Muscle layer of colon (tissue), 2 donors: ENCODE results near the gene ALAS2.

ENCODE experiments used
- H3K27ac ChIP-seq: one replicate; pipeline ENCODE4 v1.7.0; 2013; ENCODE audit warnings: low read depth, mild to moderate bottlenecking, low read length, moderate library complexity
- H3K27me3 ChIP-seq, 2 donors: one replicate each; pipeline ENCODE4 v1.7.0; 2013; ENCODE audit warnings: low read length in 2 of 2, mild to moderate bottlenecking in 2 of 2; ENCODE audit not compliant: insufficient read depth in 2 of 2, control insufficient read depth in 1 of 2
- H3K36me3 ChIP-seq: one replicate; pipeline ENCODE4 v1.7.0; 2013; ENCODE audit warnings: mild to moderate bottlenecking, low read length; ENCODE audit not compliant: insufficient read depth
- H3K4me1 ChIP-seq: one replicate; pipeline ENCODE4 v1.7.0; 2013; ENCODE audit warnings: mild to moderate bottlenecking, low read length; ENCODE audit not compliant: insufficient read depth
- H3K4me3 ChIP-seq, 2 donors: one replicate each; pipeline ENCODE4 v1.7.0; 2013; ENCODE audit warnings: low read length in 2 of 2, low read depth in 1 of 2, mild to moderate bottlenecking in 1 of 2, moderate library complexity in 1 of 2
- H3K9ac ChIP-seq: one replicate; pipeline ENCODE4 v1.7.0; 2013; ENCODE audit warnings: low read length
- H3K9me3 ChIP-seq: one replicate; pipeline ENCODE4 v1.7.0; 2013; ENCODE audit warnings: mild to moderate bottlenecking, low read length
- donor health status: abdominal sarcoma.
- donor health status: Adenocarcinoma of cecum.

ALAS2 gene

GRCh38 chrX:55028611-55029010, 2.2 kb downstream of the ALAS2 start:
- Histone ChIP-seq H3K9ac (no peak overlapping the region), H3K9me3 (no peaks in the 10 kb centered on the region), H3K4me3 (no peak overlapping the region), H3K27ac (no peak overlapping the region), H3K36me3 (no peaks in the 10 kb centered on the region), H3K4me1 (no peaks in the 10 kb centered on the region), H3K27me3 (no peaks in the 10 kb centered on the region)

- H3K36me3 ChIP-seq, result no peaks in the 10 kb centered on the region
- no peaks in the 10 kb centered on the region for H3K27me3 ChIP-seq
- H3K9me3 ChIP-seq, result no peaks in the 10 kb centered on the region
- no peaks in the 10 kb centered on the region for H3K4me1 ChIP-seq
- no peak overlapping the region for H3K9ac ChIP-seq
- H3K27ac ChIP-seq, result no peak overlapping the region
- H3K4me3 ChIP-seq, result no peak overlapping the region
Measured at GRCh38 chrX:55028040-55028439, 2.7 kb downstream of the ALAS2 start.

GRCh38 chrX:55026840-55027239, 3.9 kb downstream of the ALAS2 start:
- Histone ChIP-seq H3K27ac (no peak overlapping the region), H3K4me3 (no peak overlapping the region), H3K4me1 (no peaks in the 10 kb centered on the region), H3K27me3 (no peaks in the 10 kb centered on the region), H3K9ac (no peak overlapping the region), H3K9me3 (no peaks in the 10 kb centered on the region), H3K36me3 (no peaks in the 10 kb centered on the region)

GRCh38 chrX:55026143-55026542, 4.6 kb downstream of the ALAS2 start:
- no peaks in the 10 kb centered on the region for H3K9me3 ChIP-seq
- no peak overlapping the region for H3K9ac ChIP-seq
- H3K27me3 ChIP-seq, result no peaks in the 10 kb centered on the region
- H3K4me3 ChIP-seq, result no peak overlapping the region
- no peaks in the 10 kb centered on the region for H3K4me1 ChIP-seq
- H3K36me3 ChIP-seq, result no peaks in the 10 kb centered on the region
- no peak overlapping the region for H3K27ac ChIP-seq

GRCh38 chrX:55014897-55015299, 15.9 kb downstream of the ALAS2 start:
- H3K9ac ChIP-seq, result no peak overlapping the region
- H3K27ac ChIP-seq, result no peak overlapping the region
- no peaks in the 10 kb centered on the region for H3K4me1 ChIP-seq
- H3K27me3 ChIP-seq, result peaks cover 0 to 5% of the 10 kb centered on the region in 2 donors
- H3K36me3 ChIP-seq, result no peaks in the 10 kb centered on the region
- no peaks in the 10 kb centered on the region for H3K9me3 ChIP-seq
- no peak overlapping the region for H3K4me3 ChIP-seq

- Histone ChIP-seq H3K27ac (no peak overlapping the region), H3K9me3 (no peaks in the 10 kb centered on the region), H3K4me3 (no peak overlapping the region), H3K27me3 (peaks cover 0 to 5% of the 10 kb centered on the region in 2 donors), H3K4me1 (no peaks in the 10 kb centered on the region), H3K9ac (no peak overlapping the region), H3K36me3 (no peaks in the 10 kb centered on the region)
Measured at GRCh38 chrX:55011294-55011693, 19.5 kb downstream of the ALAS2 start.

GRCh38 chrX:55008571-55009358, 22.0 kb downstream of the ALAS2 start:
- H3K4me3 ChIP-seq, result no peak overlapping the region
- no peaks in the 10 kb centered on the region for H3K27me3 ChIP-seq
- H3K36me3 ChIP-seq, result peaks cover 8% of the 10 kb centered on the region
- no peaks in the 10 kb centered on the region for H3K9me3 ChIP-seq
- no peak overlapping the region for H3K9ac ChIP-seq
- H3K4me1 ChIP-seq, result no peaks in the 10 kb centered on the region
- no peak overlapping the region for H3K27ac ChIP-seq

- no peak overlapping the region for H3K4me3 ChIP-seq
- H3K4me1 ChIP-seq, result no peaks in the 10 kb centered on the region
- H3K36me3 ChIP-seq, result peaks cover 10% of the 10 kb centered on the region
- H3K9ac ChIP-seq, result no peak overlapping the region
- H3K9me3 ChIP-seq, result no peaks in the 10 kb centered on the region
- no peak overlapping the region for H3K27ac ChIP-seq
- no peaks in the 10 kb centered on the region for H3K27me3 ChIP-seq
Measured at GRCh38 chrX:55007656-55008055, 23.1 kb downstream of the ALAS2 start.

GRCh38 chrX:55006827-55007621, 23.8 kb downstream of the ALAS2 start:
- Histone ChIP-seq H3K36me3 (peaks cover 10% of the 10 kb centered on the region), H3K4me3 (no peak overlapping the region)

GRCh38 chrX:55005256-55005655, 25.5 kb downstream of the ALAS2 start:
- peaks cover 10% of the 10 kb centered on the region for H3K36me3 ChIP-seq
- H3K27me3 ChIP-seq, result no peaks in the 10 kb centered on the region
- no peaks in the 10 kb centered on the region for H3K9me3 ChIP-seq
- no peak overlapping the region for H3K4me3 ChIP-seq
- no peak overlapping the region for H3K9ac ChIP-seq
- no peak overlapping the region for H3K27ac ChIP-seq
- H3K4me1 ChIP-seq, result peaks cover 6% of the 10 kb centered on the region

More at GRCh38 chrX:55006827-55007621, 23.8 kb downstream of the ALAS2 start:
- no peaks in the 10 kb centered on the region for H3K9me3 ChIP-seq
- H3K4me1 ChIP-seq, result no peaks in the 10 kb centered on the region
- H3K9ac ChIP-seq, result no peak overlapping the region
- H3K27me3 ChIP-seq, result no peaks in the 10 kb centered on the region
- no peak overlapping the region for H3K27ac ChIP-seq

- no peak overlapping the region for H3K4me3 ChIP-seq
- peaks cover 10% of the 10 kb centered on the region for H3K36me3 ChIP-seq
- no peaks in the 10 kb centered on the region for H3K9me3 ChIP-seq
- H3K9ac ChIP-seq, result no peak overlapping the region
- H3K27ac ChIP-seq, result no peak overlapping the region
- no peaks in the 10 kb centered on the region for H3K27me3 ChIP-seq
- H3K4me1 ChIP-seq, result peaks cover 6% of the 10 kb centered on the region
Measured at GRCh38 chrX:55004231-55004630, 26.5 kb downstream of the ALAS2 start.
